ENCODE results near the gene NT5DC2.

- TF ChIP-seq CTCF (IDR thresholded peaks at IDR 0.05) (no peak), POLR2A (IDR thresholded peaks at IDR 0.05) (no peak), POLR2AphosphoS5 (IDR thresholded peaks at IDR 0.05) (no peak)
Observed at GRCh38 chr3:52541050-52541449, 7.4 kb upstream of the NT5DC2 start.
